Measurements from ENCODE around the gene ZNF366.
A peak's percentile ranks its signal among the peaks of the same experiment; 100 is the strongest.

Gene ZNF366

DNA sequence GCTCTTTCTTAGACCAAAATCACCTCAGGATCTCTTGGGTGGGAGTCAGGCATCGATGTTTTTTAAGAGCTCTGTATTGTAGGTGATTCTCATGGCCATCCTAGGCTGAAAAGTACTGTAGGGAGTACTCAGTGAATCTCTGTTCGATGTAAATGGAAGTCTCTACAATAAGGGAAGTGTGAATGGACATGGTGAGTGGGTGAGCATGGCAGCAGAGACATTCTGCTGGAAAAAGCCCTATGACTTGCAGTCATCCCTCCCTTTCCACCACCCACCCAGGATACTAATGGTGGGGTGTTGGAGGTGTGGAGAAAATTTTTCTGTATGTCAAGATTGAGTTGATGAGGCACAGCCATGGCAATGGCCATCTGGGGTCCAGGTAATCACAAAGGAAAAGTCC is 30.9 kb downstream of the ZNF366 start:
- DNase-seq: no peak
- in situ Hi-C loops (cut with MboI; ENCODE audit: low pct_unique_long_range_greater_than_20kb, low sequenced_read_pairs): no loop called here

DNA sequence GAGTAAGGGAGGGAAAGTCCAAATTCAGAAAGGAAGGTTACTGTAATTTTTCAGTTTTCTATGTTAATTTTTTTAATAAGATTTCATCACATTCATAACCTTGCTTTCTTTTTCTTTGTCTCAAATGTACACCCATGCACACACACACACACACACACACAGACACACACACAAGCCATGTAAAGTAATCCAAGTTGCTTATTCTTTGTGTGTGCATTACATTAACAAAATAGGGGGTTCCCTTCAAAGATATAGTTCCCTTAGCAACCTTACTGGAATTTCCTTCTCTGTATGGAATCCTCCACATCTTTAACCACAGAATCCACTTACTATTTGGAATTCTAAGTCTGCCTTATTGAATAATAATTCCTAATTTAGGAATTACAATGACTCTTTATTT is 32.7 kb downstream of the ZNF366 start:
- in situ Hi-C loops (cut with MboI; ENCODE audit: low pct_unique_long_range_greater_than_20kb, low sequenced_read_pairs): no loop called here

DNA sequence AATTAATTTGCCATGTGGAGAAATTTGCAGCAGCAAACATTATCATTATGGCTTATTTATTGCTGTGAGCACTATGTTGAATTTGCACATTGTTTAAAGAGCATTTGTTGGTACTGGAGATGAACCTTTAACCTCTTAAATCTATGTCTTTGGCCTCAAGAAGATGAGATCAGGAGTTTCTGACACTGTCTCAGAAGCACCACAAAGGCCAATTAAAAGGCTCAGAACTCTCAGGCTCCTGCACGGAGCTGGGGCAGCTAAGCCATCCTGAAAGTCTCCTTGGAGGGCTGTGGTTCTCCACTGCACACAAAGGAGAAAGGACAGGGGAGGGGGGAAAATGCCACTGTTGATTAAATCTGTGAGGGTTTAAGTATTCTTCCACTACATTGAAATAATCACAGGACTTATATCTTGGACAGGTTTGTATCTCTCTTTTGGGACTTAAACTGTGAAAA is 33.1 kb downstream of the ZNF366 start:
- DNase-seq: no peak
- in situ Hi-C loops (cut with MboI; ENCODE audit: low pct_unique_long_range_greater_than_20kb, low sequenced_read_pairs): no loop called here

More for the DNA sequence above, 32.7 kb downstream of the ZNF366 start:
- DNase-seq: no peak

DNA sequence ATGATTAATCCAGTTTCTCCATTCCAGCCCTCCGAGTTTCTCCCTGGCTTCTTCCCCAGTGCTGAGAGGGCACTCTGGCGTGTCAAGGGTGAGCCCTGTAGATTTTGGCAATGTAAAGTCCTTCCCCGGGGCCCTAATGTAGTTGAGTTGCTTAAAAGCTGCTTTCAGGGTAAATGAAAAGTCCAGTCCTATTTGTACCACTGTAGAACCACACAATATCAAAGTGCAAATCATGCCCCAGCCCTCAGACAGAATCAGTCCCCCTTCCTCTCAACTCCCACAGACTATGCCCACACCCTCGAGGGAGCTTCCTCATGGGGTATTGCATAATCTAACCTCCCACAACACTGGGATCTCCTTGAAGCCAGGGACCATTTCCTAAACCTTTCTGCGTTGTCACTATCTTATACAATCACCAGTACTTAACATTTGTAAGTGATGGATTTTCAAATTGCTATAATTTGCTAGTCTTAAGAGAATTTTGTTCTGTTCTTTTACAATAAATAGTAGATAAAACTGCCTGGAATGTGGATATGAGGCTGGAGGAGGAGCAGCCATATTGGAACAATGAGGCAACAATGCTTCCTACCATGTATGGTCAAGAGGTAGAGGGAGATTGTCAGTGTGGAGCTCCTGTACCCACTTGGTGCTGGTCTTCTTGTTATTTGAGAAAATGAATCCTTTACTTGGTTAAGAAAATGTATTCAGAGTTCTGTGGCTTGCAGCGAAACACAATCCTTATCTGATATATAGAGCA is 34.4 kb downstream of the ZNF366 start:
- DNase-seq: peak; percentile 82
- in situ Hi-C loops (cut with MboI; ENCODE audit: low pct_unique_long_range_greater_than_20kb, low sequenced_read_pairs): no loop called here

DNA sequence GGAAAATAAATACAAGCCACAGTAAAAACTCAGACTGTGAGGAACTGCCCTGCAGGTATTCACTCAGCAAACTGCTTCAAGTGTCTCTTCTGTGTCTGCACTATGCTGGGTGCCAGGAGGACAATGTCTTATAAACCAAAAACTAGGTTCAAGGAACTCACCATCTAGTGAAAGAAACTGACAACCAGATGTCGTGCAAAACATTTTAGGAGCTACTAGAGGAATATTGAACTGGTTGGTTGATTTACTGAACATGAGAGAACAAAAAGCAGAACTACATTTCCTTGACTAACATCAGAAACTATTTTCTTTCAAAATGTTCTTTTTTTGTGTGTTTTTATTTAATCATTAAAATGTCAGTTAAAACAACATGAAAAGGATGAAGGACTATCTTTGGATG is 35.2 kb downstream of the ZNF366 start:
- in situ Hi-C loops (cut with MboI; ENCODE audit: low pct_unique_long_range_greater_than_20kb, low sequenced_read_pairs): no loop called here
- DNase-seq: peak; percentile 55

DNA sequence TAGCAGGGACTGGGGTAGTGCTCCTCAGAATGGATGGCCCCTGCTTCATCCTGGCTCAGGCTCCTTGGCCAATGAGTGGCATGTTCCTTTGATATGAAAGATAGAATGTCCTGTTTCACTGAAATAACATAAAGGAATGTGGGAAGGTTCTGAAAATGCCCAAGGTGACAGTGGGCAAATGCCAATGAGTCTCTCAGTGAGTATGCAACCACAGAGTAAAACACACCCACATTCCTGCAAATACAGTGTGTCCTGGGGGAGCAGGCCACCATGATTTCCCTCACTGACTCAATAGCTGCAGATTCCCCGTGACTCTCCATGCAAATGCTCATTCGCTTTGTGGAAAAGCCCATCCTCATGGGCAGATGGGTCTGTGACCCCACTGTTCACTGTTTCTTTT is 36.4 kb downstream of the ZNF366 start:
- no peak for DNase-seq
- in situ Hi-C loops (cut with MboI; ENCODE audit: low pct_unique_long_range_greater_than_20kb, low sequenced_read_pairs): no loop called here

DNA sequence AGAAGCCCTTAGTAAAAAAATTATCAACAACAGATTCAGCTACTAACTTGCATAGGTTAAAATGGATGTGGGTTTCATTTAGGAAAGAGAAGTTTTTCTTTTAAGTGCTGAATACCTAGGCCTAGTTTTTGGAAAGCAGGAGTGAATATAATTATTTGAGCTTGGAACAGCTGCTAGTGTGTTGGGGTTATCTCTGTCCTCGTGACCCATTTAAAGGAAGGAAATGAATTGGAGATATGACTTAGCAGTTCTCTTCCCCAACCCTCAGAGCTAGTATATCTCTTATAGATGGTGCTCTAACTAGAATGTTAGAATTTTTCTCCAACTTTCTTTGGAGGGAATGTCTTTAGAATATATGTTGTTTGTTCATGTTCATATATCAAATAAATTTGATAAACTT is 38.6 kb downstream of the ZNF366 start:
- peak; percentile 37 for DNase-seq
- in situ Hi-C loops (cut with MboI; ENCODE audit: low pct_unique_long_range_greater_than_20kb, low sequenced_read_pairs): no loop called here

DNA sequence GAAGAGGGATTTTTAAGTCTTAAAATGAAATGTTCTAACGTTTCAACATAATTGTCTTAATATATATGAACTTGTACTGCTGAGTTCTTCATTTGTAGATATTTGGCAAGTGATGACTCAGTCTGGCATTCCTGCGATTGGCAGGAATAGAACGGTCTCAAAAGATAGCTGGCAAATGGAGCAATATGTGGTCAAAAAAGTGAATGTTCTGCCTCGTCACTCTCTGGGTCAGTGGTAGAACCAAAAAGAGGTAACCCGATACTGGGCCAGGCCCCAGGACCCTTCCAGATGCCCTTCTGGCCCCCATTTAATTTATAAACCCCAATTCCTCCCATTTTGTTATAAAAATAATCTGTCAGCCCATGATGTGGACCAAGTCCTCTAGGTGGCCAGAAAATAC is 39.2 kb downstream of the ZNF366 start:
- in situ Hi-C loops (cut with MboI; ENCODE audit: low pct_unique_long_range_greater_than_20kb, low sequenced_read_pairs): no loop called here

DNA sequence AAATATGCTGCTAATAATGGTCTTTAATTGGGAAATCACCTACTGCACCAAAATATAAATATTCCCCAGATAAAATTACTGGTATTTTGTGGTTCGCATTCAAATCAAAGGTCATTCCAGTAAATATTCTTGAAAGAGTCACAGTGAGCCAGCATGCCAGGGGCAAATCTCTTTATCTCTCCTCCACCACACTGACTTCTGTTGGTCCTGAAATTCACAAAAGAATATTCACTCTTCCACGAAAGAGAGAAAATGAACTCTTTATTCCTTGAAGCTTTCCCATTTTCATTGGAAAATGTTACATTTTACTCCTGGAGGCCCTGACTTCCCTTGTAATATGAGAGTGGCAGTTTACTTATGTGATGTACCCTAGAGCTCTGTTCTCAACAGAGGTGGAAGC is 39.7 kb downstream of the ZNF366 start:
- in situ Hi-C loops (cut with MboI; ENCODE audit: low pct_unique_long_range_greater_than_20kb, low sequenced_read_pairs): no loop called here
- no peak for DNase-seq

More for the DNA sequence above, 39.2 kb downstream of the ZNF366 start:
- DNase-seq: no peak

DNA sequence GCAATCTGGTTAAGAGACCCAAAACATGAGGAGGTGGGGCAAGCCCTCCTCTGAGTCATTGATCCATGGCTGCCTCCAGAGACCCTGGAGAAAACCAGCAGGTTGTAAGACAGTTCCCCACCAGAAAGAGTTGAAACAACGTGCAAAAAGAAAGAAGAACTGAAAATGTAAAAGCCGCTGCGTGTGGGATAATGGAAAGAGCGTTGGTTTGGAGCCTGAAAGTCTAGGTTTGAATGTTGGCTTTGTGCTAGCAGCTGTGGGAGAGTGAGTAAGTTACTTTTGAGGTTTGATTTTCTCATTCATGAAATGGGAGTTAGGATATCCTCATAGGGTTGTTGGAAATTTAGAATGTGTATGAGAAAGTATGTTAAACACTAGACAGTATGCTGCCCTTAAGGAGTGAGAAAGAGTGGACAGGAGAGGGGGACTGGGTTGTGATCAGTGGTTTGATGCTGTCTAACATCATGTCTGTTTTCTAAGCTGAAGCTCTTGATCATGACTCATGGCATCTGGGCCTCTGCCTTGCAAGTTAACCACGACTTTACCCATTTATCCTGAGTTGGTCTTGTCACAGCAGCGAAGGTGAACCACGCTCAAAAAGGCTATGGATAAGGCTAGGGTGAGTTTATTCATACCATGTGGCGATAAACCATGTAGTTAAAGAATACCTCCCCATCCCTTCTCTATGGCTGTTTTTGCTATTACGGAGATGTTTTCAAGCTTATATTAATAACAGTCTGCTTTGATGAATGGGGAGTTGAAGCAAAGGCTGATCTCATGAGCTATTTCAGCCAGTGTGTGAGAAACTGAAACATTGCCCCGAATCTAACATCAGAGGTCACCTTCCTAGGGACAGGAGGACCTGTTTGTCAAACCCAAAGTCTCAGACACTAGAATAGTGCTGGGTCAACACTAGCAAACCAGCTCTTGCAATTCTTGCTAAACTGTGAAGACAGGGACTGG is 41.3 kb downstream of the ZNF366 start:
- in situ Hi-C loops (cut with MboI; ENCODE audit: low pct_unique_long_range_greater_than_20kb, low sequenced_read_pairs): no loop called here
- peak; percentile 25 for DNase-seq

DNA sequence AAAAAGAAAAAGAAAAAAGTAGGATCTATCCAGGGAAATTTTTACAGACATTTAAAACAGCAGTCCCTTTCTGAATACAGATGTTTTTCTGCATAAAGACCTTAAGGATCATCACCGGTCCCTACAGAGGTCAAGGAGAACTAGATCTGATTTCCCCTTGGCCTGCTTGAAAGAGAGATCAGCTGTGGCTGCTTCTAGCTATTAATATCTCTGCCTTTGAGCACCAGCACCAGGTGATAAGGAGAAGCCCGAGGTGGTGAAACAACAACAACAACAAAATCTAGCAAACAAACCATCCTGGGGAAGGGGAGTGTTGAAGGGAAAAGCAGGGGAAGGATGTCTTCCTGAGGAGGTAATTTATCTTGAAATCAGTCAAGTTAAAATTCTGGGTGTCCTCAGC is 42.1 kb downstream of the ZNF366 start:
- DNase-seq: no peak
- in situ Hi-C loops (cut with MboI; ENCODE audit: low pct_unique_long_range_greater_than_20kb, low sequenced_read_pairs): no loop called here

DNA sequence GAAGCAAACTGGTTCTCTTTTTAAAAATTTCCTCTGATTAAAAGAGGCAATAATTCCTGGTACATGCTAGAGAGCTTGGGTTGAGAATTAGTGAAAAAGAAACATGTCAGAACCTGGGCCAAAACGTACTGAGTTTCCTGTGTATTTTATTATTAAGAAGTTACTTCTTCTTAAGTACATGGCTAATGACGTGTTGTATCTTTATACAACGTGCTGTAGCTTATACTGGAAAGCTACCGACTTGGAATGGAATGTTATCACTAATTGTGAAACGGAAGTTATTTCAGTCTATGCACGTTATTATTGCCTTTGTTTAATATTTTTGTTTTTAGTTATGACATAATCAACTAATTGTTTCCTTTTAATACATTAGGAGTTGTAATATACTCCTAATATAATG is 43.1 kb downstream of the ZNF366 start:
- no peak for DNase-seq
- in situ Hi-C loops (cut with MboI; ENCODE audit: low pct_unique_long_range_greater_than_20kb, low sequenced_read_pairs): no loop called here

DNA sequence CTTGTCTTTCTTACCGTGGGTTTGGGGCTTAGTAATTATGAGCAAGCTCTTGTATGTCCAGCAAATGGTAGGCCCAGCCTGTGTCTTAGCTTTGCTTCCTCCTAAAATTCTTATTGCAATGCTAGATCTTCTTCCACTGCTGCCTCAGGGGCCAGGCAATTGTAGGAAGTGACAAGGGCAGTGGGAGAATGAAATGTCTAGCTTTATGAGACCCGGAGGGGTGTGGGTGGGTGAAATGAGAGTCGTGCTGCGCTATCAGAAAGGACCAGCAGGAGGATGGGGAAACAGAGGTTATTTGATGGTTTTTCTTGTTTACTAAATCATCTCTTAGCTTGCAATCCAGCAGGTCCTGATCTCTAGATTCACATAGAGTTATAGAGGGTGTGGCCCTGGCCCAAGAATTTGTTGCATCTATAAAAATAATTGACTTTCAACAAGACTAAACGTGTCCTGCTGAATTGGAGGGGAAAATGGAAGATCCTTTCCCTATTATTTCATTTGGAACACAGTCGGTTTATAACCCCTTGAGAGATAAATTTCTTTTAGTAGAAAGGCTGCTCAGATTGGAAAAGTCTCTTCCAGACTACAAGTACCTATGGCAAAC is 43.7 kb downstream of the ZNF366 start:
- DNase-seq: peak; percentile 33
- in situ Hi-C loops (cut with MboI; ENCODE audit: low pct_unique_long_range_greater_than_20kb, low sequenced_read_pairs): no loop called here

DNA sequence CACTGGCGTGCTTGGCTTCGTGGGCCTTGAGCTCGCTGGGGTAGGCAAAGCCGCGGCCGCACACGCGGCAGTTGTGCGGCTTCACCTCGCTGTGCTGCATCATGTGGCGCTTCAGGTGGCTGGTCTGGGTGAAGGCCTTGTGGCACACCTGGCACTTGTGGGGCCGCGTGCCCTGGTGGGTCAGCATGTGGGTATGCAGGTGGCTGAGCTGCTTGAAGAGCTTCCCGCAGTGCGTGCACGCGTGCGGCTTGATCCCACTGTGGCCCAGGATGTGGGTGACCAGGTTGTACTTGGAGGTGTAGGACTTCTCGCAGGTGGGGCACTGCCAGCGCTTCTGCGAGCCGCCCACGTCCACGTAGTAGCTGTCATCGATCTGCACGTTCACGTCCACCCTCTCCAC is 46.8 kb downstream of the ZNF366 start:
- in situ Hi-C loops (cut with MboI; ENCODE audit: low pct_unique_long_range_greater_than_20kb, low sequenced_read_pairs): no loop called here
- DNase-seq: no peak

DNA sequence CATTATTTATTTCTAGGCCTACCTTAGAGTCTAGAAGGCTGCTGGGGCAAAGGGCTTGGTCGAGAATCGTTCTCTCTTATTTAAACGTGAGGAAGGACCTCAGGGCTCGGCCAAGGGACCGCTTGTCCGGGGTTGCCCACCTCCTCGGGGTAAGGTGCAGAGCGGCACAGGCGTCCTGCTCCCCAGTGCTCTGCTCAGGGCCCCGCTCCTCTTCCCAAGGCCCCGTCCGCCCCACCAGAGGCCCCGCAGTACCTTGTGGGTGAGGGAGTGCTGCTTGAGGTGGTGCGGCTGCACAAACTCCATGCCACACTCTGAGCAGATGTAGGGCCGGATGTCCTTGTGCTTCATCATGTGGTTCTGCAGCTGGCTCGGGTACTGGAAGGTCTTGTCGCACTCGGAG is 47.3 kb downstream of the ZNF366 start:
- no peak for DNase-seq
- in situ Hi-C loops (cut with MboI; ENCODE audit: low pct_unique_long_range_greater_than_20kb, low sequenced_read_pairs): no loop called here

DNA sequence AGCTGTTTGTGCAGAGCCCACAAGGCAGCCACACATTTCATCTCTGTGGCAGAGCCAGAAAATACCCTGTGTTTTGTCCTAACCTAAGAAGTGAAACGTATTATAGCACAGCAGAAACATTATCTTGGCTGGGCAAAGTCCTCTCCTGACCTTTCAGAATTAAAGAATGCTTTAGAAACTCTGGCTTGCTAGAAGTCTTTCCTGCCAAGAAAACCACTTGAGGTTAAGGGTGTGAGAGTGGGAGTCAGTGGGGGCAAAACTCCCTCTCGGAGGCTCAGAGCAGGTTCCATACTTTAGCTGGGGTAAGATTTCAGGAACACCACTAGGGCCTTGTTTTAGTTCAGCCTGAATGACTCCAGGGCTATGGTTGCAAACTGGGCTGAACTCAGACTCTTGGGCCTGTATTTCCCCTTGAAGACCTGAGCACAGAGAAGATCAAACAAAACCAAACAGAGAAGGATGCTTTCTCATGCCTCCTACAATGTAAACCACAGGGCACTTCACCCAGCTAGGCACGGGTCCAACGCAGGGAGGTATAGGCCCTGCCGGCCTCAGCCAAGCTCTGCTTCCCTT is 48.0 kb downstream of the ZNF366 start:
- in situ Hi-C loops (cut with MboI; ENCODE audit: low pct_unique_long_range_greater_than_20kb, low sequenced_read_pairs): no loop called here
- DNase-seq: no peak

DNA sequence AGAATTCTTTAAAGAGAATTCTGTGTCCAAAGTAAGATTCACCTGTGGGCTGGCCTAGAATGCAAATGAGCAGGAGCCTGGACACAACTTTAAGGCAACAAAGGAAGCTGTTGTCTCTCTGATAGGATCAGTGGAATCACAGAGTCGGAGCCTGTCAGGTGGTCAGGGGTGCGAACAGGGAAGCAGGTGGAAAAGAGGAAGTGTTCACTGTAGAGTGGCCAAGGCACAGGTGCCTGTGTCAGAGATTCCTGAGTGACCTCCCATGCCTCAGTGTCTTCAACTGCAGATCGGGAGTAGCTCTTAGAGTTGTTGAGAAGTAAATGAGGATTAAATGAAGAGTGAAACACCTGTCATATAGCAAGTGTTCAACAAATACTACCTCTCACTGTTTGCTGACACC is 48.8 kb downstream of the ZNF366 start:
- no peak for DNase-seq
- in situ Hi-C loops (cut with MboI; ENCODE audit: low pct_unique_long_range_greater_than_20kb, low sequenced_read_pairs): no loop called here

DNA sequence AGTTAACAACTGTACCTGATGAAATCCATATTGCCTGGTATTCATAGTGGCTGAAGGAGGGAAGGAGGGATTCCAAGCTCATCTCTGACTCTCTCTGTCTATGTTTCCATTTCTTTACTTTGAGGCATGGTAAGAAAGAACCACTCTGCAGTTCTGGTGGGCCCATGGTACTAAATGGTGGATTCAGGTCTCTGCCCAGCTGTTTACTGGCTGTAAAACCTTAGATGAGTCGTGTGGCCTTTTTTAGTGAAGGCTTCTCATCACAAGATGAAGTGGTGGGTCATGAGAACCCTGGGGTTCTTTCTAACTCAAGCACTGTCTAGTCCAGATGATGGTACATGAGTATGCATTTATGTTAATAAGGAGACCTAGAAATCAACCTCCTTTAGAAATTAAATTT is 49.7 kb downstream of the ZNF366 start:
- DNase-seq: no peak
- in situ Hi-C loops (cut with MboI; ENCODE audit: low pct_unique_long_range_greater_than_20kb, low sequenced_read_pairs): no loop called here

DNA sequence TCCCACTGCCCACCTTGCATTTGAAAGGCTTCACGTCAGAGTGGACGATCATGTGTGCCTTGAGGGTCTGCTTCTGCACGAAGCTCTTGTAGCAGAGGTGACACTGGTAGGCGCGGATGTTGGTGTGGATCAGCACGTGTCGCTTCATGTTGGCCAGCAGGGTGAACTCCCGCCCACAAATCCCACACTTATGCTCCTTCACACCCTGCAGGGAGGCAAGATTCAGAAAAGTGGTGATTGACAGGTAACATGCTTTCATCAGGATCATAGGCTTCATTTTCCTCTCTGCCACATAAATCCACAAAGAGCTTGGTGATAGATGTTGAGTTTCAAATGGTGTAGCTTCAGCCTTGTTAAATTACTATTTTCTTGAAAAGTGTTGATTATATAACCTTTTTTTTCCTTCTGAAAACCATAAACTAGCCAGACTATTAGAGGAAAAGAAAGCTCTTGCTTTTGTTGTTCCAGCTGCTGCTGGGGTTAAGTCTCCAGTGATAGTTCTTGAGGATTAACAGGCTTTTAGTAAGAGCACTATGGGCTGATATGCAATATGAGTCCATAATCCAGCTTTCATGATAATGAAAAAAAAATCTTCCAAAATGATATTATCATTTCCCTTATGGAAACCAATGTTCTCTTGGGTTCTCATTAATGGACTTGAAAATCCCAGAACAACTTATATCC is 50.7 kb downstream of the ZNF366 start:
- DNase-seq: no peak
- in situ Hi-C loops (cut with MboI; ENCODE audit: low pct_unique_long_range_greater_than_20kb, low sequenced_read_pairs): no loop called here
